G401 (cell line): ENCODE results near the gene TMEM43. TPM values are rescaled to one million over a fixed set of nuclear protein-coding genes. Genes with fewer than 3 reads are reported as not detected.

ENCODE experiments used
- DNase-seq: peaks from one replicate; pipeline ENCODE4 v3.0.0-alpha.2; 2015; ENCODE audit warnings: low spot score
- in situ Hi-C: cut with HindIII; loops from 2 replicates; pipeline ENCODE4 v1.10.0; 2016; ENCODE audit warnings: low sequenced_read_pairs, mixed read lengths
- total RNA-seq: library from RNA; depleted of rRNA; stranded (reverse); fragments of >200 nt; shearing (Covaris generic); gene quantifications from 2 replicates; pipeline ENCODE4 v1.2.3, GENCODE V29; 2014

Gene TMEM43
- total RNA-seq, 1 experiment from 2014 or later, result 52.1 TPM

DNA sequence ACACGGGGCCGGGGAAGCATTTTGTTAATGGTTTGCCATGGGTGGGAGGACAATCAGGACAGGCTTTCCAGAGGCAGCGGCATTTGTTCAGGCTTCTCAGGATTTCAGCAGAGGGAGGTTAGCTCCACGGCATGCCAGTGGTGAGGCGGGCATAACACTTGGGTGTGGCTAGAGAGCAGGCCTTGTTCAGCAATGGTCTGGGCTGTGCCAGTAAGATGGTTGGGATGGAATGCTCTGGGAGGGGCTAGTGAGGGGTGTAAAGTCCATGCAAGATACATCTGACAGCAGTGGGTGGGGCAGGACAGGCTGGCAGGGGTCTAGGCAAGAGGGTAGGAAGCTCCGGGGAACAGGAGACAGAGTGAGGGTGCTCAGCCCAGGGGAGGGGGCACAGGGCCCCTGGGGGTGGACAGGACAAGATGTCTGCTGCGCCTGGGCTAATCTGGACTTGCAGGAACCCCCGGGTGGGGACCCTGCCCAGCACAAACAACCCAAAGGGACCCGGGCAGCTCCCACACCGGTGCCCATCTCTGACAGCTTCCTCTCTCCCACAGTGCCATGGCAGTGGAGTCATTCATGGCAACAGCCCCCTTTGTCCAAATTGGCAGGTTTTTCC is 8.4 kb downstream of the TMEM43 start:
- no peak for DNase-seq
- in situ Hi-C loops, result no loop called here

GRCh38 chr3:14133876-14134275 is 9.0 kb downstream of the TMEM43 start:
- DNase-seq, result no peak
- in situ Hi-C loops, result no loop called here

DNA sequence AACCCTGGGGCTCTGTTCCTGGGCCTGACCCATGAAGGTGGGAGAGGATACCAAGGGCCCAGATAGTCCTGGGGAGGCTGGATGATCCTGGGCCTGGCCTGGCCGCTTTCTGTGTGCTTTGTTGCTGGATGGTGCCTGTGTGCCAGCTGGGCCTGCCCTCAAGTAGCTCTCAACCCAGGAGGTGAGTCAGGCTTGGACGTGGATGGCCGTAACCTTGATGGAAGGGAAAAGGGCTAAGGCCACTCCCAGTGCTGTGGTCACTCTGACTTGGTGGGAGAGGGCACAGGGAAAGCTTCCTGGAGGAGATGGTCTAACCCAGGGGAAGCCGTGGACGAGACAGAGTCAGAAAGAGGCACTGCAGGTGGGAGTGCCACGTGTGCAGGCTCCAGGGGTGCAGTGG is 9.4 kb downstream of the TMEM43 start:
- in situ Hi-C loops, result no loop called here
- DNase-seq, result no peak

GRCh38 chr3:14135581-14135980 is 10.7 kb downstream of the TMEM43 start:
- in situ Hi-C loops, result no loop called here
- DNase-seq, result no peak

DNA sequence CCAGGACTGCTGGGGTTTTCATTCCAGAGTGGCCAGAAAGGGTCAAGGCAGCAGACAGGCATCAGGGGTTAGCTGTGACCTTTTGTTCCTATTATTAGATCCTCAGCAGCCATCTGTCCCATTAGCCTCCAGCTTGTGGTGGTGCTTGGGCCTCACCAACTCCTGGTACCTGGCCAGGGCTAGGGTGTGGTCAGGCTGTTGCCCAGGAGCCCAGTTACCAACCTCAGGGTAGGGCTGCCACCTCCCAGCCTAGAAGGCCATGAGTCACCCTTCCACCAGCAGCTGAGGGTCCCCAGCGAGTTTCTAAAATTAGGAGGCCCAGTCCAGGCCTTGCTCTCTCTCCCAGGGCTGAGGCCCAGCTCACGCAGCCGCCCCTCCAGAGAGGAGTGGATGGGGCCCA is 12.2 kb downstream of the TMEM43 start:
- no peak for DNase-seq
- in situ Hi-C loops, result no loop called here

- in situ Hi-C loops, result no loop called here
- no peak for DNase-seq
Observed at GRCh38 chr3:14137445-14137844, 12.6 kb downstream of the TMEM43 start.

- DNase-seq, result no peak
- in situ Hi-C loops, result no loop called here
Observed at GRCh38 chr3:14138109-14138877, 13.4 kb downstream of the TMEM43 start.

- no peak for DNase-seq
- in situ Hi-C loops, result no loop called here
Observed at GRCh38 chr3:14138878-14139655, 14.2 kb downstream of the TMEM43 start.

GRCh38 chr3:14139771-14140170 is 14.9 kb downstream of the TMEM43 start:
- in situ Hi-C loops, result no loop called here
- no peak for DNase-seq

- in situ Hi-C loops, result no loop called here
- no peak for DNase-seq
Observed at GRCh38 chr3:14140668-14141067, 15.8 kb downstream of the TMEM43 start.

DNA sequence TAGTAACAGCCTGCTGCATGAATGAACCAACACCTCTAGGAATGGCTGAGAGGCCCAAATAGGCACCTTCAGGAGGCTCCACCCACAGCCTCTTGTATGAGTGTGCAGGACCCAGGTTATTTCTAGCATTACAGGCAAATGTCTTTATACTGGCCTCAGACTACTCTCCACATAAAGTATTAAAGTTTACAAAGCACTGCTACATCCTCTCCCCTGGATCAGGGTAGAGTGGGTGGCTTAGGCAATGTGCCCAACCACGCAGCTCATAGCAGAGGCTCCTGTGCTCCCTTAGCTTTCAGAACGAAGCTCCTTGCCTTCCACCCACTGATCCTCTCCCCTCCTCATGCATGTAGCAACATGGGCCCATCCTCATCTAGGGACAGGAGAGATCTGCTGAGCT is 16.3 kb downstream of the TMEM43 start:
- in situ Hi-C loops, result no loop called here
- no peak for DNase-seq

DNA sequence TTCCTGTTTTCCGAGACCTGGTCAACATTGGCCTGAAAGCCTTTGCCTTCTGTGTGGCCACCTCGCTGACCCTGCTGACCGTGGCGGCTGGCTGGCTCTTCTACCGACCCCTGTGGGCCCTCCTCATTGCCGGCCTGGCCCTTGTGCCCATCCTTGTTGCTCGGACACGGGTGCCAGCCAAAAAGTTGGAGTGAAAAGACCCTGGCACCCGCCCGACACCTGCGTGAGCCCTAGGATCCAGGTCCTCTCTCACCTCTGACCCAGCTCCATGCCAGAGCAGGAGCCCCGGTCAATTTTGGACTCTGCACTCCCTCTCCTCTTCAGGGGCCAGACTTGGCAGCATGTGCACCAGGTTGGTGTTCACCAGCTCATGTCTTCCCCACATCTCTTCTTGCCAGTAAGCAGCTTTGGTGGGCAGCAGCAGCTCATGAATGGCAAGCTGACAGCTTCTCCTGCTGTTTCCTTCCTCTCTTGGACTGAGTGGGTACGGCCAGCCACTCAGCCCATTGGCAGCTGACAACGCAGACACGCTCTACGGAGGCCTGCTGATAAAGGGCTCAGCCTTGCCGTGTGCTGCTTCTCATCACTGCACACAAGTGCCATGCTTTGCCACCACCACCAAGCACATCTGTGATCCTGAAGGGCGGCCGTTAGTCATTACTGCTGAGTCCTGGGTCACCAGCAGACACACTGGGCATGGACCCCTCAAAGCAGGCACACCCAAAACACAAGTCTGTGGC is 16.9 kb downstream of the TMEM43 start:
- in situ Hi-C loops, result no loop called here
- no peak for DNase-seq

GRCh38 chr3:14142567-14143270 is 17.9 kb downstream of the TMEM43 start:
- in situ Hi-C loops, result no loop called here
- DNase-seq, result no peak

GRCh38 chr3:14143271-14144225 is 18.7 kb downstream of the TMEM43 start:
- no peak for DNase-seq
- in situ Hi-C loops, result no loop called here

DNA sequence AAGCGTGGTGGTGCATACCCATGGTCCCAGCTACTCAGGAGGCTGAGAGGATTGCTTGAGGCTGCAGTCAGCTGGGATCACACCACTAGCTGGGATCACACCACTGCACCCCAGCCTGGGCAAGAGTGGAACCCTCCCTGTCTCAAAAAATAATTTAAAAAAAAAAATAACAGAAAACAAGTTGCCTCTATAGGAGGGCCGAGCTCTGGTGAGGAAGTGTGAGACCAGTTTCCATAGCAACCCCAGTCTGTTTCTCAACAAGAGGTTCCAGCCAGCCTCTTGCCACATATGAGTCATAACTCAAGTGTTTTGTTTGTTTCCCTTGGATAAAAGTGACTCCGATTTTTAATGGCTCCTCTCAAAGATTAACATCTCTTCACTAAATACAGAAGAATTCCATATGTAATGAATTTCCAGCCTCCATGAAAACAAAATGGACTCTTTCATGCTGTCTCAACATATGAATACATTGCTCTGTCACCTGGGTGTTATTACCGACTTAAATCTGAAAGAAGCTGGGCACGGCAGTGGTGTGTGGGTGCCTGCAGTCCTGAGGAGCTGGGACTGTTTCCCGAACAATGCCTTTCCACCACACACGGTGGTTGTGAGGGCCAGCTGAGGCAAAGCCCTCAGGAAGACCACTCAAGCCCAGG is 19.7 kb downstream of the TMEM43 start:
- in situ Hi-C loops, result no loop called here
- peak; percentile 35 for DNase-seq

DNA sequence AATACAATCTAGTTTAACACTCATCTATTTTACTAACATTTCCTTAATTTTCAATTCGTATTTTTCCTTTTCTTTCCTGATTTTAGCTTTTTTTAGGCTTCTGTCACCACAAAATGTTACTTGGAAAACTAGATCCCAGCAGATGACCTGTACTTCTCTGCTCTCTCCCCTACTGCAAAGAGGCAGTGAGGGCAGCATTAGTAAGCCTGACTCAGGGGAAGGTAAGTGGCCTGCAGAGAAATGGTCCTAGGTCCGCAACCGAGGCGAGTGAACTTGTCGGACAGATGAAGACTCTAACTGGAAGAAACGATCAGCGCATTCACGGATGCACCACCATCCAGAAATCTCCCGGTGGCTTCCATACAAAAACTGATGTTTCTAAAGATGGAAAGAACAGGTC is 20.4 kb downstream of the TMEM43 start:
- DNase-seq, result no peak
- in situ Hi-C loops, result no loop called here

GRCh38 chr3:14145670-14146380 is 21.0 kb downstream of the TMEM43 start:
- in situ Hi-C loops, result no loop called here
- DNase-seq, result no peak
